IMR-90 (cell line): Measurements from ENCODE around the gene NCK1. TPM values are rescaled to one million over a fixed set of nuclear protein-coding genes. Genes with fewer than 3 reads are reported as not detected.

Experiments
- ATAC-seq: fragments of 200-7000 bp; cut with Tn5 transposase; 2 replicates; pipeline ENCODE4 v1.9.1; 2020; ENCODE audit warnings: low read depth, mild to moderate bottlenecking, moderate library complexity
- BruUV-seq: library from RNA; stranded (reverse); fragments of 400-500 nt; replicated peaks from 2 replicates; lab custom pipeline; 2021; lab: Mats Ljungman, UMichigan
- CTCF ChIA-PET: fragments of 300-600 bp; formaldehyde crosslinking; extraction: SDS; loops from one replicate; lab custom pipeline; 2021; ENCODE audit warnings: antibody characterized with exemption; lab: Yijun Ruan, JAX
- POLR2A ChIA-PET: fragments of 300-600 bp; sonication (Branson Sonifier 250); formaldehyde crosslinking; loops from one replicate; lab custom pipeline; 2022; ENCODE audit warnings: antibody characterized with exemption; ENCODE audit not compliant: unreplicated experiment; lab: Charles Lee
- DNase-seq: peaks from one replicate; pipeline ENCODE4 v3.0.0; 2013
- H2AFZ ChIP-seq: replicated peaks from 2 replicates; pipeline ENCODE3; 2013; ENCODE audit warnings: low read length, mild to moderate bottlenecking; ENCODE audit not compliant: poor library complexity
- H2AK5ac ChIP-seq: 2 replicates; pipeline ENCODE4 v1.6.1; 2013; ENCODE audit warnings: low read depth, low read length, inconsistent platforms
- H2AK9ac ChIP-seq: replicated peaks from 2 replicates; pipeline ENCODE3; 2013; ENCODE audit warnings: mild to moderate bottlenecking, low read depth, low read length, moderate library complexity; ENCODE audit not compliant: poor library complexity
- H2BK120ac ChIP-seq: 2 replicates; pipeline ENCODE4 v1.6.1; 2013; ENCODE audit warnings: low read depth, low read length, inconsistent platforms
- H2BK15ac ChIP-seq: 3 replicates; pipeline ENCODE4 v1.6.1; 2013; ENCODE audit warnings: low read depth, low read length, inconsistent platforms
- H2BK20ac ChIP-seq: 2 replicates; pipeline ENCODE4 v1.6.1; 2013; ENCODE audit warnings: low read depth, mild to moderate bottlenecking, inconsistent platforms, low read length, moderate library complexity
- H2BK5ac ChIP-seq: 2 replicates; pipeline ENCODE4 v1.6.1; 2013; ENCODE audit warnings: mild to moderate bottlenecking, low read depth, low read length, inconsistent platforms; ENCODE audit not compliant: poor library complexity, severe bottlenecking
- H3K14ac ChIP-seq: replicated peaks from 2 replicates; pipeline ENCODE4 v1.6.1; 2013; ENCODE audit warnings: low read depth, low read length, inconsistent platforms
- H3K18ac ChIP-seq: 2 replicates; pipeline ENCODE4 v1.6.1; 2013; ENCODE audit warnings: low read depth, low read length, control low read depth
- H3K23ac ChIP-seq: 2 replicates; pipeline ENCODE4 v1.6.1; 2013; ENCODE audit warnings: low read depth, low read length, inconsistent platforms
- H3K27ac ChIP-seq: 2 replicates; pipeline ENCODE4 v1.5.1; 2013; ENCODE audit warnings: mild to moderate bottlenecking, control low read depth, low read length; ENCODE audit not compliant: insufficient read depth
- H3K27me3 ChIP-seq: 2 replicates; pipeline ENCODE4 v1.6.1; 2013; ENCODE audit warnings: low read length; ENCODE audit not compliant: control insufficient read depth, insufficient read depth
- H3K36me3 ChIP-seq: 2 replicates; pipeline ENCODE4 v1.6.1; 2013; ENCODE audit warnings: low read length, mixed read lengths; ENCODE audit not compliant: control insufficient read depth, insufficient read depth
- H3K4ac ChIP-seq: 2 replicates; pipeline ENCODE4 v1.6.1; 2013; ENCODE audit warnings: low read depth, low read length, inconsistent platforms
- H3K4me1 ChIP-seq: 2 replicates; pipeline ENCODE4 v1.6.1; 2013; ENCODE audit warnings: low read length, mixed read lengths; ENCODE audit not compliant: control insufficient read depth, insufficient read depth
- H3K4me2 ChIP-seq: 2 replicates; pipeline ENCODE4 v1.6.1; 2013; ENCODE audit warnings: low read depth, mild to moderate bottlenecking, control low read depth, low read length, moderate library complexity
- H3K4me3 ChIP-seq: 2 replicates; pipeline ENCODE4 v1.5.1; 2013; ENCODE audit warnings: low read depth, mild to moderate bottlenecking, control low read depth, low read length, moderate library complexity; ENCODE audit not compliant: insufficient read depth
- H3K56ac ChIP-seq: 2 replicates; pipeline ENCODE4 v1.6.1; 2013; ENCODE audit warnings: low read length, inconsistent platforms; ENCODE audit not compliant: insufficient read depth; ENCODE audit errors: extremely low read depth
- H3K79me1 ChIP-seq, 2 experiments: 2 replicates each; pipeline ENCODE4 v1.6.1; 2013; ENCODE audit warnings: low read length in 2 of 2, inconsistent platforms in 1 of 2, low read depth in 1 of 2
- H3K9ac ChIP-seq: 2 replicates; pipeline ENCODE4 v1.6.1; 2013; ENCODE audit warnings: low read depth, low read length, control low read depth
- H3K9me1 ChIP-seq: 2 replicates; pipeline ENCODE4 v1.6.1; 2013; ENCODE audit warnings: low read length, inconsistent platforms; ENCODE audit not compliant: insufficient read depth
- H3K9me3 ChIP-seq: 2 replicates; pipeline ENCODE4 v1.6.1; 2013; ENCODE audit warnings: low read length; ENCODE audit not compliant: control insufficient read depth, insufficient read depth
- H4K20me1 ChIP-seq: 2 replicates; pipeline ENCODE4 v1.6.1; 2013; ENCODE audit warnings: low read length, inconsistent platforms; ENCODE audit not compliant: insufficient read depth
- H4K5ac ChIP-seq: 2 replicates; pipeline ENCODE4 v1.6.1; 2013; ENCODE audit warnings: mild to moderate bottlenecking, low read depth, low read length, control low read depth
- H4K8ac ChIP-seq, 2 experiments: 2 replicates each; pipeline ENCODE4 v1.6.1; 2013; ENCODE audit warnings: low read depth in 2 of 2, low read length in 2 of 2, control low read depth in 1 of 2, inconsistent platforms in 1 of 2
- H4K91ac ChIP-seq: 2 replicates; pipeline ENCODE4 v1.6.1; 2013; ENCODE audit warnings: low read depth, low read length, inconsistent platforms; ENCODE audit not compliant: insufficient read depth
- CEBPB ChIP-seq: IDR thresholded peaks from 2 replicates; pipeline ENCODE4 v1.6.1; 2012; ENCODE audit warnings: low read depth, low read length, improper control_type of control experiment
- CHD1 ChIP-seq: IDR thresholded peaks from 2 replicates; pipeline ENCODE4 v1.6.1; 2012; ENCODE audit warnings: low read depth, low read length, improper control_type of control experiment
- CTCF ChIP-seq: conservative IDR thresholded peaks from 2 replicates; pipeline ENCODE4 v1.5.1; 2012; ENCODE audit warnings: mild to moderate bottlenecking, low read depth, low read length, improper control_type of control experiment
- ELK1 ChIP-seq: fragments of 150-350 bp; IDR thresholded peaks from 2 replicates; pipeline ENCODE4 v1.6.1; 2016; ENCODE audit warnings: low read depth, mild to moderate bottlenecking, low read length, moderate library complexity, borderline replicate concordance
- FOS ChIP-seq: fragments of 150-350 bp; IDR thresholded peaks from 2 replicates; pipeline ENCODE4 v1.6.1; 2016; ENCODE audit warnings: low read depth, low read length
- MAFK ChIP-seq: IDR thresholded peaks from 2 replicates; pipeline ENCODE4 v1.6.1; 2012; ENCODE audit warnings: low read depth, low read length, improper control_type of control experiment
- MAZ ChIP-seq: IDR thresholded peaks from 2 replicates; pipeline ENCODE4 v1.6.1; 2012; ENCODE audit warnings: low read depth, mild to moderate bottlenecking, low read length, improper control_type of control experiment, moderate library complexity, borderline replicate concordance
- MXI1 ChIP-seq: IDR thresholded peaks from 2 replicates; pipeline ENCODE4 v1.6.1; 2012; ENCODE audit warnings: low read depth, mild to moderate bottlenecking, low read length, moderate library complexity, borderline replicate concordance
- NFE2L2 ChIP-seq: fragments of 150-350 bp; IDR thresholded peaks from 2 replicates; pipeline ENCODE4 v1.6.1; 2016; ENCODE audit warnings: low read depth, mild to moderate bottlenecking, low read length
- RAD21 ChIP-seq: IDR thresholded peaks from 2 replicates; pipeline ENCODE4 v1.6.1; 2012; ENCODE audit warnings: low read length, improper control_type of control experiment
- RCOR1 ChIP-seq: IDR thresholded peaks from 2 replicates; pipeline ENCODE4 v1.6.1; 2012; ENCODE audit warnings: mild to moderate bottlenecking, low read length, improper control_type of control experiment; ENCODE audit not compliant: insufficient replicate concordance
- RFX5 ChIP-seq: IDR thresholded peaks from 2 replicates; pipeline ENCODE4 v1.8.0; 2012; ENCODE audit warnings: low read depth, mild to moderate bottlenecking, low read length, moderate library complexity
- SMC3 ChIP-seq: fragments of 150-350 bp; IDR thresholded peaks from 2 replicates; pipeline ENCODE4 v1.6.1; 2016; ENCODE audit warnings: low read depth, mild to moderate bottlenecking, antibody characterized with exemption, low read length, moderate library complexity
- USF2 ChIP-seq: fragments of 150-350 bp; IDR thresholded peaks from 2 replicates; pipeline ENCODE4 v1.6.1; 2017; ENCODE audit warnings: mild to moderate bottlenecking, antibody characterized with exemption, low read length, low read depth
- WGBS, 2 experiments: methylation state at CpG; one replicate each; pipeline versions ENCODE4 v1.1.5 to v1.1.7; 2013; ENCODE audit warnings: missing lambda C conversion rate in 2 of 2; ENCODE audit not compliant: insufficient read length in 1 of 2; ENCODE audit errors: extremely low coverage in 2 of 2; 5-methylcytosine and 5-hydroxymethylcytosine counted together
- dilution Hi-C: fragments of 300-500 bp; cut with HindIII; formaldehyde crosslinking; loops from one replicate; pipeline ENCODE4 v1.14.3; 2018; ENCODE audit warnings: low sequenced_read_pairs; ENCODE audit not compliant: unreplicated experiment
- in situ Hi-C: fragments of 300-500 bp; cut with MboI; formaldehyde crosslinking; loops from 3 replicates; pipeline ENCODE4 v1.14.3; 2019; ENCODE audit warnings: low sequenced_read_pairs, inconsistent platforms, mixed read lengths
- intact Hi-C: fragments of 100-400 bp; cut with micrococcal nuclease; formaldehyde crosslinking; loops from 2 replicates; pipeline ENCODE4 v1.10.0; 2022
- polyA plus RNA-seq, 3 experiments: library from polyadenylated mRNA; depleted of rRNA; stranded (reverse); fragments of >200 nt; gene quantifications; 2 replicates each; pipeline ENCODE4 v1.2.3, GENCODE V29; 2012; ENCODE audit warnings: low replicate concordance in 1 of 3
- total RNA-seq: library from RNA; depleted of rRNA; stranded (reverse); fragments of >200 nt; gene quantifications from 2 replicates; pipeline ENCODE4 v1.2.3, GENCODE V29; 2012

The NCK1 gene
- total and polyA plus RNA-seq, 2 of the 4 experiments (the other 2 are of a cell fraction) = 23.7 to 24.3 TPM

- Histone ChIP-seq H3K56ac (no peak overlapping the region), H3K9ac (no peak overlapping the region), H3K79me1 (no peaks in the 10 kb centered on the region), H3K36me3 (no peaks in the 10 kb centered on the region), H3K18ac (no peak overlapping the region), H4K91ac (no peak overlapping the region), H4K8ac (no peak overlapping the region), H3K4me1 (peaks cover 11% of the 10 kb centered on the region), H3K23ac (no peak overlapping the region), H3K4ac (no peak overlapping the region), H2BK15ac (no peak overlapping the region), H3K27me3 (no peaks in the 10 kb centered on the region), H3K4me2 (no peak overlapping the region), H2BK20ac (no peak overlapping the region), H2BK5ac (no peak overlapping the region), H3K14ac (no peak overlapping the region), H2AFZ (no peak overlapping the region), H2AK5ac (no peak overlapping the region), H3K4me3 (no peak overlapping the region), H3K9me3 (no peaks in the 10 kb centered on the region), H4K5ac (no peak overlapping the region), H4K20me1 (no peaks in the 10 kb centered on the region), H3K9me1 (peaks cover 5% of the 10 kb centered on the region; the same call in 1 of the 2 replicates), H2BK120ac (no peak overlapping the region), H2AK9ac (no peak overlapping the region), H3K27ac (no peak overlapping the region)
- dilution Hi-C loops = no loop called here
- ChIA-PET CTCF (no interaction called here), POLR2A (no interaction called here)
- no TSS peak for BruUV-seq
- ATAC-seq (no peak), DNase-seq (no peak)
- TF ChIP-seq USF2 (no peak), MXI1 (no peak), RAD21 (no peak), SMC3 (no peak), CHD1 (no peak), CTCF (no peak), RFX5 (no peak), RCOR1 (no peak), ELK1 (no peak), NFE2L2 (no peak), MAFK (no peak), FOS (no peak), CEBPB (no peak), MAZ (no peak)
- in situ Hi-C loops = no loop called here
- intact Hi-C loops = no loop called here
- 100% methylated on average over 1 of the region's 4 CpGs; no CpG with 5 or more reads in 1 of the 2 experiments for WGBS, 2 experiments
Observed at GRCh38 chr3:136982520-136983138, 120.6 kb downstream of the NCK1 start.
